Measurements from ENCODE around the gene SEMA5A.

GRCh38 chr5:9183992-9184391, 361.9 kb downstream of the SEMA5A start:
- TF ChIP-seq CTCF (IDR thresholded peaks at IDR 0.05) (no peak), POLR2A (IDR thresholded peaks at IDR 0.05) (no peak)
